Type B pancreatic cell (in vitro differentiated cells): ENCODE data around the gene ABHD16A. TPM values are rescaled to one million over a fixed set of nuclear protein-coding genes. Genes with fewer than 3 reads are reported as not detected.

Experiments used
- DNase-seq: peaks from one replicate; pipeline ENCODE4 v3.0.0; 2021; ENCODE audit warnings: mixed read lengths; ENCODE audit not compliant: unreplicated experiment; ENCODE audit errors: extremely low spot score
- H3K27ac Mint-ChIP-seq: 2 replicates; pipeline ENCODE4 v1.8.0; 2021; ENCODE audit warnings: mild to moderate bottlenecking, mixed read lengths
- H3K27me3 Mint-ChIP-seq: 2 replicates; pipeline ENCODE4 v1.8.0; 2021; ENCODE audit warnings: mixed read lengths
- H3K36me3 Mint-ChIP-seq: 2 replicates; pipeline ENCODE4 v1.8.0; 2021; ENCODE audit warnings: mixed read lengths
- H3K4me1 Mint-ChIP-seq: one replicate; pipeline ENCODE4 v1.8.0; 2021; ENCODE audit warnings: mixed read lengths; ENCODE audit not compliant: unreplicated experiment
- H3K4me3 Mint-ChIP-seq: 2 replicates; pipeline ENCODE4 v1.8.0; 2021; ENCODE audit warnings: mild to moderate bottlenecking, mixed read lengths
- H3K9me3 Mint-ChIP-seq: 2 replicates; pipeline ENCODE4 v1.8.0; 2021; ENCODE audit warnings: mixed read lengths
- CTCF ChIP-seq: fragments of 200-600 bp; sonication (generic); conservative IDR thresholded peaks from 2 replicates; pipeline ENCODE4 v1.5.0; 2021; ENCODE audit warnings: antibody characterized with exemption, mild to moderate bottlenecking
- total RNA-seq: library from RNA; stranded (reverse); gene quantifications from 2 replicates; pipeline ENCODE4 v1.2.1, GENCODE V29; 2021; ENCODE audit warnings: low replicate concordance

The ABHD16A gene
- total RNA-seq, 1 donor from 2014 or later = 80.9 TPM

- no peaks in the 10 kb centered on the region for H3K9me3 Mint-ChIP-seq
- TF ChIP-seq CTCF = no peak
- H3K27me3 Mint-ChIP-seq = no peaks in the 10 kb centered on the region
- peak; percentile 97 for DNase-seq
- H3K27ac Mint-ChIP-seq = peak within 1 kb of the TSS; percentile 99
- peak within 1 kb of the TSS; percentile 99 for H3K4me3 Mint-ChIP-seq
- peaks cover 46% of the 10 kb centered on the region for H3K4me1 Mint-ChIP-seq
- H3K36me3 Mint-ChIP-seq = peaks cover 23% of the 10 kb centered on the region
Observed at GRCh38 chr6:31665501-31666336, 37.4 kb downstream of the ABHD16A start, which contains the start of gene CSNK2B. TSS of gene CSNK2B (plus strand) at chr6:31666080. CDS start at chr6:31666832, 752 bp downstream.

- Mint-ChIP-seq H3K9me3 (no peaks in the 10 kb centered on the region), H3K36me3 (peaks cover 18% of the 10 kb centered on the region), H3K4me3 (peak within 1 kb of the TSS; percentile 99), H3K27me3 (no peaks in the 10 kb centered on the region), H3K4me1 (peaks cover 49% of the 10 kb centered on the region), H3K27ac (peak within 1 kb of the TSS; percentile 99)
- no peak for DNase-seq
- TF ChIP-seq CTCF = no peak
Observed at GRCh38 chr6:31664790-31665500, 38.2 kb downstream of the ABHD16A start, which contains the start of gene GPANK1. TSS of gene GPANK1 (minus strand) at chr6:31664997. CDS start at chr6:31664478, 519 bp downstream.

- H3K9me3 Mint-ChIP-seq = no peaks in the 10 kb centered on the region
- no peaks in the 10 kb centered on the region for H3K27me3 Mint-ChIP-seq
- H3K4me1 Mint-ChIP-seq = peaks cover 55% of the 10 kb centered on the region
- peak overlapping the region; percentile 99 for H3K27ac Mint-ChIP-seq
- peak overlapping the region; percentile 99 for H3K4me3 Mint-ChIP-seq
- TF ChIP-seq CTCF = no peak
- no peak for DNase-seq
- H3K36me3 Mint-ChIP-seq = peaks cover 18% of the 10 kb centered on the region
Observed at GRCh38 chr6:31663961-31664789, 38.9 kb downstream of the ABHD16A start.

- TF ChIP-seq CTCF = no peak
- H3K9me3 Mint-ChIP-seq = no peaks in the 10 kb centered on the region
- peak overlapping the region; percentile 99 for H3K27ac Mint-ChIP-seq
- peaks cover 18% of the 10 kb centered on the region for H3K36me3 Mint-ChIP-seq
- H3K4me3 Mint-ChIP-seq = peak overlapping the region; percentile 99
- no peak for DNase-seq
- peaks cover 58% of the 10 kb centered on the region for H3K4me1 Mint-ChIP-seq
- H3K27me3 Mint-ChIP-seq = no peaks in the 10 kb centered on the region
Observed at GRCh38 chr6:31663126-31663960, 39.8 kb downstream of the ABHD16A start.
